GM20000 (cell line): Measurements from ENCODE around the gene MRPL32.
A peak's percentile ranks its signal among the peaks of the same experiment; 100 is the strongest.

Source experiments
- DNase-seq: peaks from one replicate; pipeline ENCODE4 v3.0.0; 2012; ENCODE audit warnings: low spot score
- CTCF ChIP-seq: IDR thresholded peaks from 2 replicates; pipeline ENCODE4 v1.5.1; 2012; ENCODE audit warnings: mild to moderate bottlenecking, control low read depth; ENCODE audit errors: extremely low read depth, missing control alignments

MRPL32 gene

GRCh38 chr7:42940985-42941847 lies 9.0 kb downstream of the MRPL32 start:
- peak; percentile 90 for TF ChIP-seq CTCF
- peak; percentile 59 for DNase-seq

- DNase-seq, result no peak
- TF ChIP-seq CTCF, result no peak
Measured at GRCh38 chr7:42945821-42946626, 13.8 kb downstream of the MRPL32 start.

GRCh38 chr7:42946627-42946950 lies 14.4 kb downstream of the MRPL32 start:
- TF ChIP-seq CTCF, result no peak
- no peak for DNase-seq

- TF ChIP-seq CTCF, result no peak
Measured at GRCh38 chr7:42947521-42947920, 15.3 kb downstream of the MRPL32 start.

GRCh38 chr7:42950417-42950816 lies 18.2 kb downstream of the MRPL32 start:
- DNase-seq, result no peak
- TF ChIP-seq CTCF, result no peak

More at GRCh38 chr7:42947521-42947920, 15.3 kb downstream of the MRPL32 start:
- DNase-seq, result no peak

GRCh38 chr7:42952328-42952727 lies 20.2 kb downstream of the MRPL32 start:
- TF ChIP-seq CTCF, result no peak
- no peak for DNase-seq

- no peak for DNase-seq
- no peak for TF ChIP-seq CTCF
Measured at GRCh38 chr7:42953994-42954393, 21.8 kb downstream of the MRPL32 start.
